Medulla oblongata (tissue), 1 donor: ENCODE data around the gene TNS3.
A peak's percentile ranks its signal among the peaks of the same experiment; 100 is the strongest.

Experiments
- DNase-seq: peaks from one replicate; pipeline ENCODE4 v3.0.0-alpha.2; 2015; ENCODE audit errors: extremely low spot score

TNS3 gene

GRCh38 chr7:47347346-47347745 is 234.6 kb downstream of the TNS3 start:
- no peak for DNase-seq

- no peak for DNase-seq
Observed at GRCh38 chr7:47346377-47346914, 235.5 kb downstream of the TNS3 start.

- DNase-seq = no peak
Observed at GRCh38 chr7:47345857-47346298, 236.0 kb downstream of the TNS3 start.

GRCh38 chr7:47344171-47344955 is 237.5 kb downstream of the TNS3 start:
- no peak for DNase-seq

GRCh38 chr7:47343061-47343455 is 238.9 kb downstream of the TNS3 start:
- no peak for DNase-seq

GRCh38 chr7:47342296-47343060 is 239.4 kb downstream of the TNS3 start:
- no peak for DNase-seq

- DNase-seq = no peak
Observed at GRCh38 chr7:47340517-47340916, 241.4 kb downstream of the TNS3 start.

- DNase-seq = no peak
Observed at GRCh38 chr7:47338026-47338425, 243.9 kb downstream of the TNS3 start.

- DNase-seq = no peak
Observed at GRCh38 chr7:47337531-47337930, 244.4 kb downstream of the TNS3 start.

- no peak for DNase-seq
Observed at GRCh38 chr7:47336472-47337425, 245.2 kb downstream of the TNS3 start.

- peak; percentile 82 for DNase-seq
Observed at GRCh38 chr7:47335557-47336471, 246.1 kb downstream of the TNS3 start.

- DNase-seq = no peak
Observed at GRCh38 chr7:47335071-47335470, 246.8 kb downstream of the TNS3 start.

GRCh38 chr7:47333959-47334358 is 248.0 kb downstream of the TNS3 start:
- no peak for DNase-seq

- DNase-seq = no peak
Observed at GRCh38 chr7:47333554-47333887, 248.4 kb downstream of the TNS3 start.

GRCh38 chr7:47332681-47333553 is 249.0 kb downstream of the TNS3 start:
- no peak for DNase-seq

- DNase-seq = no peak
Observed at GRCh38 chr7:47332213-47332612, 249.7 kb downstream of the TNS3 start.

GRCh38 chr7:47331179-47331565 is 250.7 kb downstream of the TNS3 start:
- no peak for DNase-seq

- DNase-seq = no peak
Observed at GRCh38 chr7:47330561-47331178, 251.2 kb downstream of the TNS3 start.

GRCh38 chr7:47330026-47330425 is 251.9 kb downstream of the TNS3 start:
- DNase-seq = no peak
